HG02943 (cell line): ENCODE data around the gene HEBP2.
"Not testable (repeated sequence)": the region's sequence is repeated elsewhere in the genome, so short reads cannot be mapped to it uniquely, and the experiment has no call there.

Experiments
- ATAC-seq: cut with Tn5 transposase; IDR thresholded peaks from one replicate; pipeline ENCODE4 v1.9.1; 2021; ENCODE audit warnings: mild to moderate bottlenecking, low read depth, moderate library complexity; ENCODE audit not compliant: unreplicated experiment

Gene HEBP2

GRCh38 chr6:138421608-138422007, 17.6 kb downstream of the HEBP2 start:
- no peak for ATAC-seq

- no peak for ATAC-seq
Measured at GRCh38 chr6:138422861-138423260, 18.8 kb downstream of the HEBP2 start.

- ATAC-seq: no peak
Measured at GRCh38 chr6:138424004-138424904, 20.2 kb downstream of the HEBP2 start.

- not testable (repeated sequence) for ATAC-seq
Measured at GRCh38 chr6:138425256-138425655, 21.2 kb downstream of the HEBP2 start.

GRCh38 chr6:138426500-138427123, 22.6 kb downstream of the HEBP2 start:
- ATAC-seq: no peak

- no peak for ATAC-seq
Measured at GRCh38 chr6:138427701-138428100, 23.7 kb downstream of the HEBP2 start.

- ATAC-seq: no peak
Measured at GRCh38 chr6:138428944-138429598, 25.0 kb downstream of the HEBP2 start.

- no peak for ATAC-seq
Measured at GRCh38 chr6:138429761-138430160, 25.7 kb downstream of the HEBP2 start.

GRCh38 chr6:138430361-138431145, 26.5 kb downstream of the HEBP2 start:
- no peak for ATAC-seq

GRCh38 chr6:138431256-138432062, 27.4 kb downstream of the HEBP2 start:
- ATAC-seq: no peak

GRCh38 chr6:138432063-138432356, 28.0 kb downstream of the HEBP2 start:
- ATAC-seq: no peak

GRCh38 chr6:138434096-138434495, 30.1 kb downstream of the HEBP2 start:
- ATAC-seq: no peak

- ATAC-seq: no peak
Measured at GRCh38 chr6:138434925-138435324, 30.9 kb downstream of the HEBP2 start.

GRCh38 chr6:138439546-138439945, 35.5 kb downstream of the HEBP2 start:
- ATAC-seq: no peak

- no peak for ATAC-seq
Measured at GRCh38 chr6:138440296-138440695, 36.3 kb downstream of the HEBP2 start.

- ATAC-seq: no peak
Measured at GRCh38 chr6:138440758-138441357, 36.8 kb downstream of the HEBP2 start.

GRCh38 chr6:138441965-138442364, 37.9 kb downstream of the HEBP2 start:
- no peak for ATAC-seq

- ATAC-seq: no peak
Measured at GRCh38 chr6:138442663-138443062, 38.6 kb downstream of the HEBP2 start.

- ATAC-seq: no peak
Measured at GRCh38 chr6:138443979-138444378, 40.0 kb downstream of the HEBP2 start.

- ATAC-seq: no peak
Measured at GRCh38 chr6:138446821-138447220, 42.8 kb downstream of the HEBP2 start.
